ENCODE measurements around the gene CCDC152.
"Not testable (repeated sequence)": the region's sequence is repeated elsewhere in the genome, so short reads cannot be mapped to it uniquely, and the experiment has no call there.

CCDC152 gene

GRCh38 chr5:42816546-42816945 is 59.9 kb downstream of the CCDC152 start:
- not testable (repeated sequence) for DNase-seq

- DNase-seq, result no peak
Measured at GRCh38 chr5:42819745-42820144, 63.1 kb downstream of the CCDC152 start.

DNA sequence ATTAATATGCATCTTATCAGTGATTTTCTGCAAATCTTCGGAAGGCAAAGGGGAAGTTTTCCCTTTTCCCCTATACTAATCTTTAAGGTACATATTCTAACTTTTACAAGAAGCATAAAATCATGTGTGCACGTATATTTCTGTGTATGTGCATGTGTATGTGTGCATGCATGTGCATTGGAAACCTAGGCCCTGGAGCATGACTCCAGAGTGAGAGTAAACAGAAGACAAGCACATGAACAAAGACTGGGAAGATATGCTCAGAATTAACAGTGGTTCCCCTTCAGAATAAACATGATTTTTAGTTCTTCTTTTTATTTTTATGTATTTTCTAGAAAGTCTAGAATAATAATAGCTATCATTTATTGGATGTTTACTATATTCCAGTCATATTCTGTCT is 65.9 kb downstream of the CCDC152 start:
- no peak for DNase-seq

DNA sequence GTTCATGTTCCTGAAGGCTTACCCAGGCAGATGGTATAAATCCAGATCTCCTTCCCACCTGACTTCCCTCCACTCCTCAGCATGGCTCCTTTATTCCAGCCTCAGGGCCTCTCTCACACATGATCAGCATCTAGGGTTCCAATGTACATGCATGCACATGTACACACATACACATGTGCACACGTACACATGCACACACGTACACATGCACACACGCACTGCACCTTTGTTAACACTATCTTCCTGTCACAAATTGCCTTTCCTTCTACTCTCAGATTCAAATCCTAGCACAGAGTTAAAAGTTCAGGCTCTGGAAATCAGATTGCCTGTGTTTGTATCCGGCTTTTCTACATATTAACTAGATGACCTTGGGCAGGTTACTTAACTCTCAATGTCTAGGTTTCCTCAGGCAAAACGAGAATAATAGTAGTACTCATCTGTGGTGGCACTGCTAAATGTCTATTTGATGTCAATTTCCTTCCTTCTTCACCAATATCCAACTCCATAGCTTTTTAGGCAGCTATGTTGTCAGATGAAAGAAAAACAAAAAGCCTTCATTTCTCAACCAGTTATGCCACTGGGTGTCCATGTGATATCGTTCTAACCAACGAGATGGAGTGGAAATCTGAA is 67.8 kb downstream of the CCDC152 start:
- no peak for DNase-seq

DNA sequence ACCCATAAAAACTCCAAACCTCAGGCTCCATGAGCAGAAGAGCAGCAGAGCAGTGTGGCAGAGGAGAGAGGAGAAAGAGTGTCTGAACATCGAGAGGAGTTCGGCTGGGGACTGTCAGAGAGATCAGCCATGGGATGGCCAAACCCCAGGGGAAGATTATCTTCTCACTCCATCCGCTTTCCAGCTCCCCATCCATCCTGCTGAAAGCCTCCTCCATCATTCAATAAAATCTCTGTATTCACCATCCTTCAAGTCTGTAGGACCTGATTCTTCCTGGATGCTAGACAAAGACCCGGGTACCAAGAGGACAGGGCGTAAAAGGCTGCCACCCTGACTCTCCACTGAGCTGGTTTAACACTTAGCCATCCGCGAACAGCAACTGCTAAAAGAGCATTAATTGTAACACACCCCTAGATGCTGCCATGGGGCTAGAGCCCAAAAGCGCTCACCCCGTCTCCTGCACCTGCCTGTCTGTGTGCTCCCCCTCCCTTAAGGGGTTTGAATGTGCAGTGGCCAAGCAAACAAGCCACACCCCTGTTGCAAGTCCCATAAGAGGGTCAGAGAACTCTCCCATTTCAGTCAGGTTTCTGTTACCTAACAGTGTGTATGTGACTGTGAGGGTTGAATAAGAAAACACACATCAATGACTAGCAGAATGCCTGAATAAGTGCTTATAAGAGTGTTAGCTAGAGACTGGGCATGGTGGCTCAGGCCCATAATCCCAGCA is 69.0 kb downstream of the CCDC152 start:
- DNase-seq, result no peak

- DNase-seq, result no peak
Measured at GRCh38 chr5:42826757-42827515, 70.3 kb downstream of the CCDC152 start.

DNA sequence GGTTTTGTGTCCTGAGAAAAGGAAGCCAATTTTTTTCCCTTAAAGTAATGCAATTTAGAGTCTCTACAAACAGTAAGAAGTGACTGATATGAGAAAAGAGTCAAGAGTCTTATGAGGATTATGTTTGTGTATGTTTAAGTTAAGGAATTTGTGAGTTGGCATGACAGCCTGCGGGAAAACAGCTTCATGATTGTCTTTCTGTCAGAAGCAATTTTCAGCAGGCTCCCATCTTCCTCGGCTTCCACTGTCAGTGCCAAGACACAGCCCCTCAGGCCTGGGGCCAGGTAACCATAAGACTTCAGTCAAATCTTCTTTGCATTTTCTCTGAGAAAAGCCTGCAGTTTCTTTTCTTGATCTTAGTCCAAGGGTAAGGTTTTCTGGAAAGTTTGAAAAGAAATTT is 72.1 kb downstream of the CCDC152 start:
- DNase-seq, result no peak

DNA sequence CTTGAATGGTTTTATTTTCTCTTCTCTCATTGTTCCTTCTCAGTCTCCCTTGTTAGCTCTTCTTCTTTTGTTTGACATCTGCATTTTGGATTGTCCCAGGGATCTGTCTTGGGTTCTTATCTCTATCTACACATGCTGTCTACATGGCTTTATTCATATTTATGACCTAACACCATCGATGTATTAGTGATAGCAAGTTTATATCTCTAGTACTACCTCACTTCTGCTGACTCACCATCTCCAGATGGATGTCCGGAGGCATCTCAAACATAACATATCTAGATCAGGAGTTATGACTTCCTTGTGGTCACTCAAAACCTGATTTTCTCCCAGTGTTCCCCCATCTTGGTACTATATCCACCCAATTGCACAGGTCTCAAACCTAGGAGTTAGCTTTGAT is 74.3 kb downstream of the CCDC152 start:
- no peak for DNase-seq

GRCh38 chr5:42832060-42832459 is 75.4 kb downstream of the CCDC152 start:
- no peak for DNase-seq

DNA sequence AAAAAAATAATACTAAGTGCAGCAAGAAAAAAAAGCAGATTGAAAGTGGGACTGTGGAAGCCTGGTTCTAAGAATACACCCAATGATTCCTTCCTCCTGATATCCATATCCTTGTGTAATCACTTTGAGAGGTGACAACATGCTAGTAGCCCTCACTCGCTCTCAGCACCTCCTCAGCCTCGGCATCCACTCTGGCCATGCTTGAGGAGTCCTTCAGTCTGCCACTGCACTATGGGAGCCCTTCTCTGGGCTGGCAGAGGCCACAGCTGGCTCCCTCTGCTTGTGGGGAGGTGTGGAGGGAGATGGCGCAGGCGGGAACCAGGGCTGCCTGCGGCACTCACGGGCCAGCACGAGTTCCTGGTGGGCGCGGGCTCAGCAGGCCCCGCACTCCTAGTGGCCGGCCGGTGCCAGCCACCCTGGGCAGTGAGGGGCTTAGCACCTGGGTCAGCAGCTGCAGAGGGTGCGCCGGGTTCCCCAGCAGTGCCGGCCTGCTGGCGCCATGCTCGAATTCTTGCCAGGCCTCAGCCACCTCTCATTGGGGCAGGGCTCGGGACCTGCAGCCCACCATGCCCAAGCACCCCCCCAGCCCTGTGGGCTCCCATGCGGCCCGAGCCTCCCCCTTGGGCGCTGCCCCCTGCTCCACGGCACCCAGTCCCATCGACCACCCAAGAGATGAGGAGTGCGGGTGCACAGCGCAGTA is 79.6 kb downstream of the CCDC152 start:
- no peak for DNase-seq

DNA sequence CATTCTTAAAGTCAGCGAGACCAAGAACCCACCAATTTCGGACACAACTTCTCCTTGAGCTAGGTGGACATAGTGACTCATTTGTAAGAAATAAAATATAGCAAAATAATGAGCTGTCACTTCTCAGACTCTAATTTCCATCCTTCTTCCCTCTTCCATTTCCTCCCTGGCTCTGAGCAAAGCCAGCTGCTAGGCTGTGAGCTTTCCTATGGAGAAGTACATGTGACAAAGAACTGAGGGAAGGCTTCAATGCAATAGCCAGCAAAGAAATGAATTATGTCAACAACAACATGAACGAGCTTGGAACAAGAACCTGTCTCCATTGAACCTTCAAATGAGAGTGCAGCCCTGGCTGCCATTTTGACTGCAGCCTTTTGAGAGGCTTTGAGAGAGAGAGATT is 81.0 kb downstream of the CCDC152 start:
- no peak for DNase-seq

GRCh38 chr5:42839196-42839595 is 82.6 kb downstream of the CCDC152 start:
- DNase-seq, result no peak

DNA sequence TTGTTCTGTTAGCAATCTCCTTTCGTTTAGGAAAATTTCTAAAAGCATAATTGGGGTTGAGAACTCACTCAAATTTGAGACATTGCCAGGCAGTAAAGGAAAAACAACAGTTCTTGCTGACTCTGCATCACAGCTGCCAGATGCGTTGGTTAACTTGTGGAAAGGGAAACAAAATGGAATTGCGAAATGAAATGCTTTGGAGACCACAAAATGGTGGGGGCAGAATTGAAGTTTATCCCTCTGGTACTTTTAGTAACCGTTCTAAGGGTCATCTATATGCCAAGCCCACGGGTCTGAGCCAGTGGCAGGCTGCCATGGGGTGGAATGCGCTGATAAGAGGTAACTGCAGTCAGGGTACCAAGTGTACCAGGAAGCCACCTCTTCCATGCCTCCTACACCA is 83.7 kb downstream of the CCDC152 start:
- peak; percentile 4 for DNase-seq

GRCh38 chr5:42840842-42841567 is 84.4 kb downstream of the CCDC152 start:
- no peak for DNase-seq

DNA sequence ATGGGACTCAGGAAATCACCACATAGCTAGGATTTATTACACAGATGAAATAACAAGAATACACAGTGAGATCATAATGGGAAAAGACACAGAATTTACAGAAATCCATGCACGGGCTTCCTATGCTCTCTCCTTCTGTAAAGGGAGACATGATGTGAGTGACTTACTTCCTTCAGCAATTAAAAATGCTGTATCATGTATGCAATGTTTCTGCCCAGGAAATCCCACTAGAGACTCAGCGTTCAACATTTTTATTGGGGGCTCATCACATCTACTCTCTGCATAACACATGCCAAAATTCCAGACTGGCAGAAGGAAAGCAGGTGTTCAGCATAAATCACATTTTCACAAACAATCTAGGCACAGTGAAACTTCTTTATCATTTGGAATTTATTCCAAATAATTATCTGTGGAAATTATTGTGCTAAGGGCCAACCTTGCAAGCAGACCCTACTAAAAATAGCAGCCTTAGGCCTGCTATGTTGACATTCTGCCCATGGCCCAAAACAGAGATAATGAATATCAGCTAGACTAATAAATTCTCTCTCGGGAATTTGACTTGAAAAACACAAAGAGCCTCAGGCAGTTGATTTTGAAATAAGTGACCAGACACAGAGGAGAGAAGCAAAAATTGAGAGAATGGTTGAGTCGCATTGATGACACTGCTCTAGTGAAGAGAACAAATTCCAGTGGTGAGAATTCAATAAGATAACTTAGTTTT is 86.5 kb downstream of the CCDC152 start:
- no peak for DNase-seq

- DNase-seq, result no peak
Measured at GRCh38 chr5:42843675-42844292, 87.2 kb downstream of the CCDC152 start.

GRCh38 chr5:42844408-42844807 is 87.8 kb downstream of the CCDC152 start:
- DNase-seq, result not testable (repeated sequence)

DNA sequence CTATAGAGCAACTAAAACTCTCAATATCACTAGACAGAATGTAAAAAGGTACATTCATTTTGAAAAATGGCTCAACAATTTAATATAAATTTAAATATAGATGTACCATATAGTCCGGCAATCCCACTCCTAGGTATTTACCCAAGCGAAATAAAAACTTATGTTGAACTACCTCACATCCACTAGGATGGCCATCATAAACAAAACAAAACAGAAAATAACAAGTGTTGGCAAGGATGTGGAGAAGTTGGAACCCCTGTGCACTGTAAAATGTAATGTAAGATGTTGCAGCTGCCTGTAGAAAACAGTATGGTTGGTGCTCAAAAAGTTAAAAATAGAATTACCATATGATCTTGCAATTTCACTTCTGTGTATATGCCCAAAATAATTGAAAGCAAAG is 91.9 kb downstream of the CCDC152 start:
- no peak for DNase-seq

GRCh38 chr5:42851481-42851880 is 94.9 kb downstream of the CCDC152 start:
- DNase-seq, result no peak
